Measurements from ENCODE around the gene TIMM10.

GRCh38 chr11:57496109-57496820 lies 34.3 kb downstream of the TIMM10 start:
- TF ChIP-seq CTCF (IDR thresholded peaks at IDR 0.05; ENCODE audit: borderline replicate concordance, extremely low read depth, low read length, poor library complexity, severe bottlenecking): no peak
- no peak for TF ChIP-seq EZH2 (IDR thresholded peaks at IDR 0.05; ENCODE audit: borderline replicate concordance, low read depth, low read length, severe bottlenecking)
